GM23338 (cell line): Measurements from ENCODE around the gene MEGF8. TPM values are rescaled to one million over a fixed set of nuclear protein-coding genes. Genes with fewer than 3 reads are reported as not detected.

ENCODE experiments used
- ATAC-seq: fragments of 200-7000 bp; cut with Tn5 transposase; 3 replicates; pipeline ENCODE4 v1.9.1; 2020
- DNase-seq: peaks from one replicate; pipeline ENCODE4 v3.0.0-alpha.2; 2015; ENCODE audit warnings: low spot score
- H2AFZ ChIP-seq: fragments of 200-600 bp; sonication (generic); 2 replicates; pipeline ENCODE4 v1.8.0; 2016; ENCODE audit warnings: antibody characterized with exemption, mild to moderate bottlenecking, moderate library complexity
- H3F3A ChIP-seq: fragments of 200-600 bp; sonication (generic); replicated peaks from 2 replicates; pipeline ENCODE4 v1.8.0; 2017; ENCODE audit warnings: antibody characterized with exemption, mixed run types, low read depth
- H3K27ac ChIP-seq: fragments of 200-600 bp; sonication (generic); 2 replicates; pipeline ENCODE4 v1.6.1; 2016; ENCODE audit warnings: low read depth
- H3K27me3 ChIP-seq: fragments of 200-600 bp; sonication (generic); 2 replicates; pipeline ENCODE4 v1.8.0; 2016; ENCODE audit warnings: mild to moderate bottlenecking, mixed run types, moderate library complexity; ENCODE audit not compliant: insufficient read depth
- H3K36me3 ChIP-seq: fragments of 200-600 bp; sonication (generic); 2 replicates; pipeline ENCODE4 v1.8.0; 2016; ENCODE audit warnings: mild to moderate bottlenecking; ENCODE audit not compliant: insufficient read depth
- H3K4me1 ChIP-seq: fragments of 200-600 bp; sonication (generic); 2 replicates; pipeline ENCODE4 v1.8.0; 2016; ENCODE audit warnings: mild to moderate bottlenecking, moderate library complexity; ENCODE audit not compliant: insufficient read depth
- H3K4me2 ChIP-seq: fragments of 200-600 bp; sonication (generic); 2 replicates; pipeline ENCODE4 v1.7.1; 2017; ENCODE audit warnings: mixed run types
- H3K4me3 ChIP-seq: fragments of 200-600 bp; sonication (generic); 2 replicates; pipeline ENCODE4 v1.6.1; 2016; ENCODE audit warnings: mixed run types
- H3K79me2 ChIP-seq: fragments of 200-600 bp; sonication (generic); replicated peaks from 2 replicates; pipeline ENCODE4 v1.8.0; 2017; ENCODE audit warnings: mild to moderate bottlenecking; ENCODE audit not compliant: insufficient read depth
- H3K9me2 ChIP-seq: fragments of 200-600 bp; sonication (generic); 2 replicates; pipeline ENCODE4 v1.8.0; 2017; ENCODE audit not compliant: insufficient read depth
- H4K20me1 ChIP-seq: fragments of 200-600 bp; sonication (generic); replicated peaks from 2 replicates; pipeline ENCODE4 v1.8.0; 2017; ENCODE audit warnings: mild to moderate bottlenecking; ENCODE audit not compliant: insufficient read depth
- H3K27ac Mint-ChIP-seq: 2 replicates; pipeline ENCODE4 v1.8.0; 2020; ENCODE audit warnings: inconsistent platforms, mild to moderate bottlenecking, moderate library complexity, mixed read lengths
- H3K27me3 Mint-ChIP-seq: 3 replicates; pipeline ENCODE4 v1.8.0; 2022; ENCODE audit warnings: low read depth, mild to moderate bottlenecking, moderate library complexity, mixed read lengths, inconsistent platforms; ENCODE audit not compliant: insufficient read depth, poor library complexity
- H3K36me3 Mint-ChIP-seq: 3 replicates; pipeline ENCODE4 v1.8.0; 2021; ENCODE audit warnings: low read depth, mild to moderate bottlenecking, inconsistent platforms, moderate library complexity, mixed read lengths
- H3K4me1 Mint-ChIP-seq: 3 replicates; pipeline ENCODE4 v1.8.0; 2020; ENCODE audit warnings: mild to moderate bottlenecking, inconsistent platforms, mixed read lengths
- H3K4me3 Mint-ChIP-seq: 3 replicates; pipeline ENCODE4 v1.8.0; 2021; ENCODE audit warnings: moderate library complexity, mild to moderate bottlenecking, inconsistent platforms, mixed read lengths
- H3K9me3 Mint-ChIP-seq: 3 replicates; pipeline ENCODE4 v1.8.0; 2020; ENCODE audit warnings: moderate library complexity, mild to moderate bottlenecking, inconsistent platforms, mixed read lengths
- CREB1 ChIP-seq: fragments of 250-450 bp; sonication (Bioruptor Pico); IDR thresholded peaks from 2 replicates; pipeline ENCODE4 v1.5.0; 2020; ENCODE audit warnings: low read depth, mild to moderate bottlenecking, moderate library complexity
- CTCF ChIP-seq, 2 experiments: fragments of 200-600 bp in 1 of 2; sonication (generic) in 1 of 2; conservative IDR thresholded peaks; 2 replicates each; pipeline versions ENCODE4 v1.5.1 to v1.6.1; 2016 to 2017; ENCODE audit warnings: antibody characterized with exemption in 2 of 2, low read depth in 2 of 2, mild to moderate bottlenecking in 2 of 2, moderate library complexity in 1 of 2
- ETS1 ChIP-seq: IDR thresholded peaks from 2 replicates; pipeline ENCODE4 v1.6.1; 2016; ENCODE audit warnings: antibody characterized with exemption
- EZH2 ChIP-seq: fragments of 200-600 bp; sonication (generic); IDR thresholded peaks from one replicate; pipeline ENCODE4 v1.8.0; 2017; ENCODE audit warnings: antibody characterized with exemption, mild to moderate bottlenecking, low read depth; ENCODE audit not compliant: unreplicated experiment
- EZH2phosphoT487 ChIP-seq: fragments of 200-600 bp; sonication (generic); IDR thresholded peaks from one replicate; pipeline ENCODE4 v1.8.1; 2018; ENCODE audit warnings: antibody characterized with exemption; ENCODE audit not compliant: unreplicated experiment
- JUNB ChIP-seq: IDR thresholded peaks from one replicate; pipeline ENCODE4 v1.6.1; 2016; ENCODE audit warnings: antibody characterized with exemption; ENCODE audit not compliant: unreplicated experiment
- NANOG ChIP-seq: IDR thresholded peaks from 2 replicates; pipeline ENCODE4 v1.6.1; 2016; ENCODE audit warnings: antibody characterized with exemption, borderline replicate concordance
- POLR2AphosphoS5 ChIP-seq: IDR thresholded peaks from 2 replicates; pipeline ENCODE4 v1.6.1; 2016; ENCODE audit warnings: antibody characterized with exemption, low read depth
- REST ChIP-seq: IDR thresholded peaks from one replicate; pipeline ENCODE4 v1.6.1; 2018; ENCODE audit warnings: antibody characterized with exemption; ENCODE audit not compliant: unreplicated experiment
- STAT1 ChIP-seq: IDR thresholded peaks from one replicate; pipeline ENCODE4 v1.6.1; 2016; ENCODE audit warnings: antibody characterized with exemption; ENCODE audit not compliant: unreplicated experiment
- ZNF114 ChIP-seq: fragments of 250-450 bp; sonication (Bioruptor Pico); IDR thresholded peaks from 2 replicates; pipeline ENCODE4 v1.5.0; 2020; ENCODE audit warnings: mild to moderate bottlenecking, moderate library complexity
- ZNF331 ChIP-seq: fragments of 250-450 bp; sonication (Bioruptor Pico); IDR thresholded peaks from 2 replicates; pipeline ENCODE4 v1.5.0; 2020; ENCODE audit warnings: low read depth, mild to moderate bottlenecking, moderate library complexity
- ZNF462 ChIP-seq: fragments of 250-450 bp; sonication (Bioruptor Pico); IDR thresholded peaks from 2 replicates; pipeline ENCODE4 v1.5.0; 2020; ENCODE audit warnings: mild to moderate bottlenecking, moderate library complexity
- polyA plus RNA-seq: library from polyadenylated mRNA; unstranded; fragments of >200 nt; fragmentation: Nextera tagmentation; extraction: Ambion mirVana; gene quantifications from 2 replicates; pipeline ENCODE4 v1.2.1, GENCODE V29; 2016
- total RNA-seq: library from RNA; depleted of rRNA; stranded (reverse); fragments of >200 nt; shearing (Covaris generic); gene quantifications from 2 replicates; pipeline ENCODE4 v1.2.3, GENCODE V29; 2014

MEGF8 gene
- total and polyA plus RNA-seq, 2 experiments from 2014 or later: 6.2 to 40.5 TPM

- H3K4me3 Mint-ChIP-seq: no peak overlapping the region
- H3K4me3 ChIP-seq: no peak overlapping the region
- H3K4me1 ChIP-seq: no peaks in the 10 kb centered on the region
- TF ChIP-seq CTCF (conservative IDR thresholded peaks at IDR 0.05; ENCODE audit: low read depth in 2 of 2): no peak
- TF ChIP-seq CREB1: no peak
- TF ChIP-seq JUNB: no peak
- no peak for TF ChIP-seq ZNF462 (CRISPR knock-in tag)
- TF ChIP-seq STAT1: no peak
- TF ChIP-seq ZNF331 (CRISPR knock-in tag): no peak
- TF ChIP-seq ZNF114: no peak
- no peak for TF ChIP-seq EZH2phosphoT487
- TF ChIP-seq NANOG: no peak
- no peak for TF ChIP-seq ETS1
- no peak for TF ChIP-seq POLR2AphosphoS5
- no peak for TF ChIP-seq REST
- no peak for TF ChIP-seq EZH2
- no peak for DNase-seq
- H3K9me3 Mint-ChIP-seq: no peaks in the 10 kb centered on the region
- no peak overlapping the region for H2AFZ ChIP-seq
- H3K4me2 ChIP-seq: no peak overlapping the region
- no peaks in the 10 kb centered on the region for H3K27me3 ChIP-seq
- H3K4me1 Mint-ChIP-seq: peaks cover 3% of the 10 kb centered on the region; the same call in 2 of the 3 replicates
- H3F3A ChIP-seq: no peaks in the 10 kb centered on the region
- H4K20me1 ChIP-seq: peaks cover 6% of the 10 kb centered on the region
- H3K27ac Mint-ChIP-seq: no peak overlapping the region
- peaks cover 2% of the 10 kb centered on the region; the same call in 2 of the 3 replicates for H3K36me3 Mint-ChIP-seq
- peaks cover 1% of the 10 kb centered on the region for H3K27me3 Mint-ChIP-seq
- no peaks in the 10 kb centered on the region for H3K79me2 ChIP-seq
- H3K9me2 ChIP-seq: no peaks in the 10 kb centered on the region
- no peaks in the 10 kb centered on the region for H3K36me3 ChIP-seq
- ATAC-seq: no peak
- H3K27ac ChIP-seq: no peak overlapping the region
Observed at GRCh38 chr19:42335374-42335936, 10.0 kb downstream of the MEGF8 start.
